ENCODE results near the gene CREBBP. TPM values are rescaled to one million over a fixed set of nuclear protein-coding genes. Genes with fewer than 3 reads are reported as not detected.

CREBBP gene
- total and polyA plus RNA-seq, 9 of the 15 experiments (the other 6 are each of a cell fraction or from before 2014, with no cell fraction given), result 0.70 to 24.8 (median 5.6) TPM

DNA sequence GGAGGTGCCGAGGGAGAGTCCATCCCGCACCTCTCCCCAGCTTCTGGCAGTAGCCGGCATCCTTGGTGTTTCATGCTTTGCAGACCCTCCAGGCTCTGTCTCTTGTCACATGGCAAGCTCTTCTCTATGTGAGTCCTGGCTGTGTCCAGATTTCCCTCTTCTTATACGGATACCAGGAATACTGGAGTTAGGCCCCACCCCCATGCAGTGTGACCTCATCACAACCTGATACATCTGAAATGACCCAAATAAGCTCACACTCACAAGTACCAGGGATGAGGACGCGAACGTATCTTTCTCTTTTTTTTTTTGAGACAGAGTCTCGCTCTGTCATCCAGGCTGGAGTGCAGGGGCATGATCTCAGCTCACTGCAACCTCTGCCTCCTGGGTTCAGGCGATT is 186.5 kb downstream of the CREBBP start:
- no peaks in the 10 kb centered on the region for H3K9me3 ChIP-seq (replicated peaks; ENCODE audit: control insufficient read depth, insufficient read depth, low read depth, low read length)
- H3K27me3 ChIP-seq (ENCODE audit: control insufficient read depth in 2 of 2, insufficient read depth in 2 of 2, low read length in 2 of 2), result no peaks in the 10 kb centered on the region
- peaks cover 79% of the 10 kb centered on the region for H3K79me2 ChIP-seq (ENCODE audit: control insufficient read depth, insufficient read depth, low read length)
- no peak for ATAC-seq
- peaks cover 64% of the 10 kb centered on the region; the same call in 2 of the 3 replicates for H3K36me3 ChIP-seq (ENCODE audit: control insufficient read depth, insufficient read depth, low read length)
- no peak overlapping the region for H3K4me3 ChIP-seq
- peaks cover 19 to 31% of the 10 kb centered on the region in 2 experiments; a peak in 4 of 5 replicates for H3K4me1 ChIP-seq (replicated peaks in 1 of 2; ENCODE audit: control insufficient read depth in 2 of 2, insufficient read depth in 2 of 2, low read length in 2 of 2)
- H4K20me1 ChIP-seq (replicated peaks; ENCODE audit: control insufficient read depth, insufficient read depth, low read length), result peaks cover 27% of the 10 kb centered on the region
- no peak for FAIRE-seq
- no peaks in the 10 kb centered on the region for H3K9me1 ChIP-seq (ENCODE audit: control insufficient read depth, insufficient read depth, low read length)
- in situ Hi-C loops (cut with MboI), result no loop called here
- no peak overlapping the region for H3K4me2 ChIP-seq (ENCODE audit: insufficient read depth, low read length)
- ChIA-PET POLR2A (interaction anchor here (1.1 to 2.1 kb wide), 2 partner anchors 10 to 18 kb away, joined by 4 to 9 read pairs; no protein-coding TSS in a partner anchor), CTCF (ENCODE audit: low intra/inter-chr PET ratio) (no interaction called here)
- no peak overlapping the region for H3K27ac ChIP-seq (ENCODE audit: extremely low read depth, low read depth, low read length)
- no peak for DNase-seq (ENCODE audit: extremely low read depth in 1 of 4, low spot score in 3 of 4)
- no peak overlapping the region for H3K9ac ChIP-seq (ENCODE audit: insufficient read depth in 1 of 2, low read depth in 2 of 2, low read length in 2 of 2)
- intact Hi-C loops (cut with micrococcal nuclease), result no loop called here
- H2AFZ ChIP-seq (ENCODE audit: low read depth, low read length), result no peak overlapping the region
- WGBS (ENCODE audit: insufficient coverage, low coverage, missing lambda C conversion rate), result 91% methylated on average over 7 of the region's 9 CpGs
- no TSS peak for BruUV-seq (replicated peaks)
- TF ChIP-seq MLLT1 (IDR thresholded peaks at IDR 0.05), result no peak
- TF ChIP-seq, protein P1, sequence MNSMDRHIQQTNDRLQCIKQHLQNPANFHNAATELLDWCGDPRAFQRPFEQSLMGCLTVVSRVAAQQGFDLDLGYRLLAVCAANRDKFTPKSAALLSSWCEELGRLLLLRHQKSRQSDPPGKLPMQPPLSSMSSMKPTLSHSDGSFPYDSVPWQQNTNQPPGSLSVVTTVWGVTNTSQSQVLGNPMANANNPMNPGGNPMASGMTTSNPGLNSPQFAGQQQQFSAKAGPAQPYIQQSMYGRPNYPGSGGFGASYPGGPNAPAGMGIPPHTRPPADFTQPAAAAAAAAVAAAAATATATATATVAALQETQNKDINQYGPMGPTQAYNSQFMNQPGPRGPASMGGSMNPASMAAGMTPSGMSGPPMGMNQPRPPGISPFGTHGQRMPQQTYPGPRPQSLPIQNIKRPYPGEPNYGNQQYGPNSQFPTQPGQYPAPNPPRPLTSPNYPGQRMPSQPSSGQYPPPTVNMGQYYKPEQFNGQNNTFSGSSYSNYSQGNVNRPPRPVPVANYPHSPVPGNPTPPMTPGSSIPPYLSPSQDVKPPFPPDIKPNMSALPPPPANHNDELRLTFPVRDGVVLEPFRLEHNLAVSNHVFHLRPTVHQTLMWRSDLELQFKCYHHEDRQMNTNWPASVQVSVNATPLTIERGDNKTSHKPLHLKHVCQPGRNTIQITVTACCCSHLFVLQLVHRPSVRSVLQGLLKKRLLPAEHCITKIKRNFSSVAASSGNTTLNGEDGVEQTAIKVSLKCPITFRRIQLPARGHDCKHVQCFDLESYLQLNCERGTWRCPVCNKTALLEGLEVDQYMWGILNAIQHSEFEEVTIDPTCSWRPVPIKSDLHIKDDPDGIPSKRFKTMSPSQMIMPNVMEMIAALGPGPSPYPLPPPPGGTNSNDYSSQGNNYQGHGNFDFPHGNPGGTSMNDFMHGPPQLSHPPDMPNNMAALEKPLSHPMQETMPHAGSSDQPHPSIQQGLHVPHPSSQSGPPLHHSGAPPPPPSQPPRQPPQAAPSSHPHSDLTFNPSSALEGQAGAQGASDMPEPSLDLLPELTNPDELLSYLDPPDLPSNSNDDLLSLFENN (IDR thresholded peaks at IDR 0.05; ENCODE audit: low read depth in 2 of 2, low read length in 2 of 2), result no peak
- TF ChIP-seq RHOXF2B (CRISPR knock-in tag; conservative IDR thresholded peaks at IDR 0.05), result no peak
- no peak for TF ChIP-seq ILF3 (IDR thresholded peaks at IDR 0.05; ENCODE audit: borderline replicate concordance)
- no peak for TF ChIP-seq PHTF2 (CRISPR knock-in tag; IDR thresholded peaks at IDR 0.05)
- TF ChIP-seq MXI1 (IDR thresholded peaks at IDR 0.05; ENCODE audit: low read depth, low read length), result no peak
- TF ChIP-seq MTA2 (IDR thresholded peaks at IDR 0.05; ENCODE audit: low read depth), result no peak
- TF ChIP-seq ZNF253 (CRISPR knock-in tag; conservative IDR thresholded peaks at IDR 0.05), result no peak
- no peak for TF ChIP-seq ZNF512 (tag; IDR thresholded peaks at IDR 0.05)
- no peak for TF ChIP-seq SMC3 (conservative IDR thresholded peaks at IDR 0.05; ENCODE audit: insufficient read depth, low read depth, low read length)
- TF ChIP-seq DNMT1 (IDR thresholded peaks at IDR 0.05), result no peak
- TF ChIP-seq ZNF707 (CRISPR knock-in tag; conservative IDR thresholded peaks at IDR 0.05), result no peak
- no peak for TF ChIP-seq TSC22D4 (tag; IDR thresholded peaks at IDR 0.05)

Measured in K562 (cell line).